Vagina (tissue), 2 donors: ENCODE results near the gene SORCS2. TPM values are rescaled to one million over a fixed set of nuclear protein-coding genes. Genes with fewer than 3 reads are reported as not detected.

Experiments
- DNase-seq, 2 donors: peaks; one replicate each; pipeline ENCODE4 v3.0.0-alpha.2; 2017; ENCODE audit errors: extremely low spot score in 2 of 2
- H3K27ac ChIP-seq: fragments of 200-600 bp; sonication (generic); one replicate; pipeline ENCODE4 v1.5.1; 2019
- H3K27me3 ChIP-seq: fragments of 200-600 bp; sonication (generic); one replicate; pipeline ENCODE4 v1.5.1; 2019
- H3K36me3 ChIP-seq, 2 donors: fragments of 200-600 bp; sonication (generic); one replicate each; pipeline ENCODE4 v1.5.1; 2017 to 2019
- H3K4me1 ChIP-seq: fragments of 200-600 bp; sonication (generic); one replicate; pipeline ENCODE4 v1.5.1; 2019
- H3K4me3 ChIP-seq, 2 donors: fragments of 200-600 bp; sonication (generic); 1 replicate in 1 of 2; 2 replicates in 1 of 2; pipeline ENCODE4 v1.5.1; 2016 to 2019
- H3K9me3 ChIP-seq: fragments of 200-600 bp; sonication (generic); one replicate; pipeline ENCODE4 v1.5.1; 2019
- POLR2A ChIP-seq, 2 donors: fragments of 450-650 bp; IDR thresholded peaks; one replicate each; pipeline ENCODE4 v1.6.1; 2017; ENCODE audit warnings: antibody characterized with exemption in 2 of 2, mild to moderate bottlenecking in 2 of 2, moderate library complexity in 2 of 2
- POLR2AphosphoS5 ChIP-seq, 2 donors: sonication (generic); formaldehyde crosslinking; IDR thresholded peaks; one replicate each; pipeline ENCODE4 v1.9.0; 2017; ENCODE audit warnings: antibody characterized with exemption in 2 of 2, mild to moderate bottlenecking in 2 of 2, low read depth in 1 of 2; ENCODE audit not compliant: insufficient read depth in 1 of 2
- intact Hi-C: fragments of 100-400 bp; cut with DNase I; formaldehyde crosslinking; loops from one replicate; pipeline ENCODE4 v1.15.1; 2023
- total RNA-seq: library from RNA; depleted of rRNA; stranded (reverse); fragments of >200 nt; gene quantifications from one replicate; pipeline ENCODE4 v1.2.3, GENCODE V29; 2016
- TF ChIP-seq, protein P1 (sequence below), 3 experiments: fragments of 450-650 bp in 2 of 3; fragments of 200-600 bp in 1 of 3; sonication (generic) in 1 of 3; IDR thresholded peaks; one replicate each; pipeline ENCODE4 v1.5.1; 2017 to 2019; ENCODE audit warnings: antibody characterized with exemption in 3 of 3, mild to moderate bottlenecking in 2 of 3, moderate library complexity in 2 of 3

SORCS2 gene
- total RNA-seq, 1 donor from 2014 or later, result 5.4 TPM

DNA sequence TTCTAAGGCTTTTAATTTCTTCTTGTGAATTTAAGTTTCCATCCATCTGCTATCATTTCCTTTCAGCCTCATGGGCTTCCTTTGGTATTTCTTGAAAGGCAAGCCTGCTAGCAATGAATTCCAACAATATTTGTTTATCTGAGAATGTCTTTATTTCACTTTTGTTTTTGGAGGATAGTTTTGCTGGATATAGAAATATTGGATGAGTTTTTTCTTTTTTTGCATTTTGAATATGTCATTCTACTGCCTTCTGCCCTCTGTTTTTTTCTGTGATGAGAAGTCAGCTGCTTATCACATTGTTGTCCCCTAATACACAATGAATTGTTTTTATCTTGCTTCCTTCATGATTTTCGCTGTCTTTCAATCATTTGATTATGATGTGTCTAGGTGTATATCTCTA, 13.2 kb upstream of the SORCS2 start:
- H3K4me1 ChIP-seq, result no peaks in the 10 kb centered on the region
- no peak overlapping the region for H3K27ac ChIP-seq
- peaks cover 9% of the 10 kb centered on the region for H3K9me3 ChIP-seq
- no peaks in the 10 kb centered on the region for H3K36me3 ChIP-seq
- intact Hi-C loops, result no loop called here
- DNase-seq, result no peak
- H3K4me3 ChIP-seq, result no peak overlapping the region
- no peak for TF ChIP-seq POLR2AphosphoS5 (IDR thresholded peaks at IDR 0.05; ENCODE audit: insufficient read depth in 1 of 2, low read depth in 1 of 2)
- no peak for TF ChIP-seq POLR2A (IDR thresholded peaks at IDR 0.05)
- TF ChIP-seq, protein P1, sequence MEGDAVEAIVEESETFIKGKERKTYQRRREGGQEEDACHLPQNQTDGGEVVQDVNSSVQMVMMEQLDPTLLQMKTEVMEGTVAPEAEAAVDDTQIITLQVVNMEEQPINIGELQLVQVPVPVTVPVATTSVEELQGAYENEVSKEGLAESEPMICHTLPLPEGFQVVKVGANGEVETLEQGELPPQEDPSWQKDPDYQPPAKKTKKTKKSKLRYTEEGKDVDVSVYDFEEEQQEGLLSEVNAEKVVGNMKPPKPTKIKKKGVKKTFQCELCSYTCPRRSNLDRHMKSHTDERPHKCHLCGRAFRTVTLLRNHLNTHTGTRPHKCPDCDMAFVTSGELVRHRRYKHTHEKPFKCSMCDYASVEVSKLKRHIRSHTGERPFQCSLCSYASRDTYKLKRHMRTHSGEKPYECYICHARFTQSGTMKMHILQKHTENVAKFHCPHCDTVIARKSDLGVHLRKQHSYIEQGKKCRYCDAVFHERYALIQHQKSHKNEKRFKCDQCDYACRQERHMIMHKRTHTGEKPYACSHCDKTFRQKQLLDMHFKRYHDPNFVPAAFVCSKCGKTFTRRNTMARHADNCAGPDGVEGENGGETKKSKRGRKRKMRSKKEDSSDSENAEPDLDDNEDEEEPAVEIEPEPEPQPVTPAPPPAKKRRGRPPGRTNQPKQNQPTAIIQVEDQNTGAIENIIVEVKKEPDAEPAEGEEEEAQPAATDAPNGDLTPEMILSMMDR (IDR thresholded peaks at IDR 0.05), result no peak
- H3K27me3 ChIP-seq, result no peaks in the 10 kb centered on the region

DNA sequence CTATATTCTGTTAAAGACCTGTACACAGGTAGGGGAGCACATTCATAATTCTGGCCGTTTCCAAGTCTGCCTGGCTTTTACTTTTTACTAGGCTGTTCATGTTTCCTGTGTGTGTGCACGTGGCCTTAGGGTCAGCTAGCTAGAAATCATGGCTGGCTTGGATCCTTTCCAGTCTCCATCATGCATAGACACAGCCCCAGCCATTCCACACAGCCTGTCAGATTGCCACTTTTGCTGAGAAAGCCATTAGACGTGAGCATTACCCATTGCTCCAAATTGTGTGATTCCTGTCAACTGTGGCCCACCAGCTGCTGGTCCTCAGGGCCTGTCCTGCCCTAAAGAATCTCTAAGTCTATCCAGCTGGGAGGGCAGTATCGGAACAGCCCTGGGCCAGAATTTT, 11.4 kb upstream of the SORCS2 start:
- H3K36me3 ChIP-seq, result no peaks in the 10 kb centered on the region
- no peak overlapping the region for H3K4me3 ChIP-seq
- H3K27me3 ChIP-seq, result no peaks in the 10 kb centered on the region
- intact Hi-C loops, result no loop called here
- no peaks in the 10 kb centered on the region for H3K4me1 ChIP-seq
- no peak overlapping the region for H3K27ac ChIP-seq
- peaks cover 9% of the 10 kb centered on the region for H3K9me3 ChIP-seq
- TF ChIP-seq, protein P1 (IDR thresholded peaks at IDR 0.05), result no peak
- no peak for TF ChIP-seq POLR2AphosphoS5 (IDR thresholded peaks at IDR 0.05; ENCODE audit: insufficient read depth in 1 of 2, low read depth in 1 of 2)
- TF ChIP-seq POLR2A (IDR thresholded peaks at IDR 0.05), result no peak
- no peak for DNase-seq

DNA sequence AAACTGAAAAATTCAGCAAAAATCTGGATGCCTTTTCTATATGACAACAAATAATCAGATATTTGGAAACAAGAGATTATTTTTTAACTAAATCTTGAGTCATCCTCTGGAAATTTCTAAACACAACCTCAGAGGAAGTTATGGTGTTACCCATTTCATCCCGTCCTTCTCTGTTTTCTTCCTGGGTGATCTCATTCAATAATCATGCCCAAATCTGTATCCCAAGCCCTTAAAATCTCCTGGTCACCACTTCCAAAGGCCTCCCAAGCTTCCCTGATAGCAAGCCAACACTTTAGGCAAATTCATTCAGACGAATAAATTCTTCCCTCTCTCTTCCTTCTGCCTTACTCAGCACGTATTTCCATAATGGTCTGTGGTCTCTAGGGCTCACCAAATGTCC, 9.7 kb upstream of the SORCS2 start:
- TF ChIP-seq, protein P1 (IDR thresholded peaks at IDR 0.05), result no peak
- no peak for TF ChIP-seq POLR2A (IDR thresholded peaks at IDR 0.05)
- no peak for TF ChIP-seq POLR2AphosphoS5 (IDR thresholded peaks at IDR 0.05; ENCODE audit: insufficient read depth in 1 of 2, low read depth in 1 of 2)
- intact Hi-C loops, result no loop called here
- H3K36me3 ChIP-seq, result no peaks in the 10 kb centered on the region

DNA sequence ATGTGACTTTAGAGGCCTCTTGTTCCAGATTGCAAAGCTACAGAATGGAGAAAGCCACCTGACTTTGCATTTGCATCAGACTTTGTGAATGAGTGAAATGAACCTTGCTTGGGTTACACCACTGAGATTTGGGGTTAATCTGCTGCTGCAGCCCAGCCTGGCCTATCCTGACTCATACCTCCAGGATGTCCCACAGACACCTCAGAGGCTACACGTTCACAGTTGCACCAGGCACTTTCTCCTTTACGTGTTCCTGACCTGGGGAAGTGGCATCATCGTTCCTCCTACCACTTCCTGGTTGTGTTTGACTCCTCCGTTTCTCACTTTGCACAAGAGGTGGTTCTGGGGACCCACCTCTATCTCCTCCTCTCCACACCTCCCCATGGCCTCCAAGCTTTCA, 9.2 kb upstream of the SORCS2 start:
- Histone ChIP-seq H3K27me3 (no peaks in the 10 kb centered on the region), H3K36me3 (no peaks in the 10 kb centered on the region), H3K9me3 (peaks cover 9% of the 10 kb centered on the region), H3K4me3 (no peak overlapping the region), H3K4me1 (no peaks in the 10 kb centered on the region), H3K27ac (no peak overlapping the region)
- intact Hi-C loops, result no loop called here
- no peak for DNase-seq
- no peak for TF ChIP-seq POLR2A (IDR thresholded peaks at IDR 0.05)
- TF ChIP-seq, protein P1 (IDR thresholded peaks at IDR 0.05), result no peak
- no peak for TF ChIP-seq POLR2AphosphoS5 (IDR thresholded peaks at IDR 0.05; ENCODE audit: insufficient read depth in 1 of 2, low read depth in 1 of 2)

More for the DNA sequence above, 9.7 kb upstream of the SORCS2 start:
- Histone ChIP-seq H3K9me3 (peaks cover 9% of the 10 kb centered on the region), H3K27ac (no peak overlapping the region), H3K4me1 (no peaks in the 10 kb centered on the region), H3K4me3 (no peak overlapping the region), H3K27me3 (no peaks in the 10 kb centered on the region)
- DNase-seq, result no peak

DNA sequence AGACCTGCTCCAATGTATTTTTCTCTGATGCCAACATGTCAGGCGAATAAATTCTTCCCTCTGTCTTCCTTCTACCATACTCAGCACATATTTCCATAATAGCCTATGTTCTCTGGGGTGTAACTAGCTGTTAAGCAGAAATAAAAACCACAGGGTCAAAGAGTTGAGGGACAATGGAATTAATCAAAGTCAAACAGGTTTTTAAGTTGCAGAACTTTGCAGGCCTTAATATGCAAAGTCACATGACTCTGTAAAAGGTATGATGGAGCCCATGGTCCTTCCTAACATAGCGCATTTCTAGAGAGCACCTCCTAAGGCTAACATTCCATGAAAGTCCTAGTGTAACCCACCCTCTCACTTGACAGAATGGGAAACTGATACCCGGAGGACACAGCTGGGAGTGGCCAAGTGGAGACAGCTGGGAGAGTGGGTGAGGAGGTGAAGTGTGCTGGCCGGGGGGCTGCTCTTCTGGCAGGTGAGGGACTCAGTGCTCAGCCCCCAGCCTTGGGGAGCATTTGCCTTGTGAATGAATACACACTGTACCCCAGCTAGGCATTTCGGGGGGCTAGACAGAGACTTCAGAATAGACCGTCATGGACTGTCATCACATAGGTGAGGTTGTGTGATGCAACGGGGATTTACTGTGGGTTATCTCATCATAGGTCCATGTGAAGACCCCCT, 8.4 kb upstream of the SORCS2 start:
- H3K9me3 ChIP-seq, result peaks cover 7% of the 10 kb centered on the region
- no peak overlapping the region for H3K4me3 ChIP-seq
- H3K36me3 ChIP-seq, result no peaks in the 10 kb centered on the region
- no peaks in the 10 kb centered on the region for H3K27me3 ChIP-seq
- no peaks in the 10 kb centered on the region for H3K4me1 ChIP-seq
- DNase-seq, result no peak
- intact Hi-C loops, result no loop called here
- H3K27ac ChIP-seq, result no peak overlapping the region
- TF ChIP-seq, protein P1 (IDR thresholded peaks at IDR 0.05), result no peak
- TF ChIP-seq POLR2AphosphoS5 (IDR thresholded peaks at IDR 0.05; ENCODE audit: insufficient read depth in 1 of 2, low read depth in 1 of 2), result no peak
- no peak for TF ChIP-seq POLR2A (IDR thresholded peaks at IDR 0.05)
